Liver (tissue), 3 donors: ENCODE measurements around the gene PLP1.

Experiments used
- HNF4A ChIP-seq, 2 donors: conservative IDR thresholded peaks; 2 replicates each; pipeline ENCODE4 v1.6.1; 2016; ENCODE audit warnings: antibody characterized with exemption in 2 of 2, mild to moderate bottlenecking in 2 of 2
- RAD21 ChIP-seq, 2 donors: IDR thresholded peaks; 2 replicates each; pipeline ENCODE4 v1.6.1; 2016; ENCODE audit warnings: antibody characterized with exemption in 2 of 2, mild to moderate bottlenecking in 2 of 2
- RXRA ChIP-seq, 2 donors: IDR thresholded peaks; 2 replicates each; pipeline ENCODE4 v1.6.1; 2017 to 2018; ENCODE audit warnings: antibody characterized with exemption in 2 of 2, mild to moderate bottlenecking in 1 of 2
- SP1 ChIP-seq: IDR thresholded peaks from 2 replicates; pipeline ENCODE4 v1.6.1; 2018; ENCODE audit warnings: antibody characterized with exemption, mild to moderate bottlenecking
- TAF1 ChIP-seq: conservative IDR thresholded peaks from 2 replicates; pipeline ENCODE4 v1.6.1; 2016; ENCODE audit warnings: antibody characterized with exemption, mild to moderate bottlenecking
- YY1 ChIP-seq: IDR thresholded peaks from 2 replicates; pipeline ENCODE4 v1.6.1; 2016; ENCODE audit warnings: antibody characterized with exemption, mild to moderate bottlenecking
- TF ChIP-seq, protein P1 (sequence below): fragments of 150-350 bp; IDR thresholded peaks from 2 replicates; pipeline ENCODE4 v1.5.1; 2017; ENCODE audit warnings: improper control_type of control experiment, low read depth, low read length; ENCODE audit not compliant: missing input control
- TF ChIP-seq, protein P2 (sequence below): IDR thresholded peaks from 2 replicates; pipeline ENCODE4 v1.6.1; 2016; ENCODE audit warnings: antibody characterized with exemption
- TF ChIP-seq, protein P3 (sequence below): IDR thresholded peaks from 2 replicates; pipeline ENCODE4 v1.6.1; 2016; ENCODE audit warnings: antibody characterized with exemption
- TF ChIP-seq, protein P4 (sequence below): IDR thresholded peaks from 2 replicates; pipeline ENCODE4 v1.6.1; 2016; ENCODE audit warnings: antibody characterized with exemption, mild to moderate bottlenecking
- donor health status: healthy.
- donor health status: healthy.

DNA sequence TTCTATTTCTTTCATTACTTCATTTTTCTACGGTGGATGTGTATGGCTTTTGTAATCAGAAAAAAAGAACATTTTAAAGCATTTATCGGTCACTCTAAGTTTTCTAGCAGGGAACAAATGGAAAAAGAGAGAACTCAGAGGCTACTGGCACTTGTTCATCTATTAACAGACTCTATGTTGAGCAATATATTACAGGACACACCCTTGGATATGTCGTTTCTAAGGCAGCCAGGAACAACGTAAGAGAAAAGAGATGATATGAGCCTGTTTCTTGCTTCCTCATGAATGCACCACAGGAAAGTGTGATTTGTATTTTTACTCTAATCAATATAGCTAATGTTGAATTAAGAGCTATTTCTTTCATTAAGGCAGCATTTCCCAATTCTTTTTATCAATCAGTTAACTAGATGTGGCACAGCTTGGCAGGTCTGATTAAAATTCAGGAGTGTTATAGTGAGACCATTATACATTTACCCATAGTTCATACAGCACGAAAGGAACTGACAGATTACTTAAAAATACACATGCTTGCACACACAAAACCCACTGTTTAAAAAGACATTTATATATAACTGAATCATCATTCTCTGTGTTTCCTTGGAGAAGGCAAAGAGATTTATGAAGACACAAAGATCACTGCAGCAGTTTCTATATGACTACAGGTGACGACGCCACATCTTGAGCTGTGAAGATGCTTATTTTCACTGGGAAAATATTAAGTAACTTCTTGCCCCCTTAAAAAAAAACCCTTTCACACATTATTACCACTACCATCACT lies 42.4 kb downstream of the PLP1 start:
- TF ChIP-seq, protein P1, sequence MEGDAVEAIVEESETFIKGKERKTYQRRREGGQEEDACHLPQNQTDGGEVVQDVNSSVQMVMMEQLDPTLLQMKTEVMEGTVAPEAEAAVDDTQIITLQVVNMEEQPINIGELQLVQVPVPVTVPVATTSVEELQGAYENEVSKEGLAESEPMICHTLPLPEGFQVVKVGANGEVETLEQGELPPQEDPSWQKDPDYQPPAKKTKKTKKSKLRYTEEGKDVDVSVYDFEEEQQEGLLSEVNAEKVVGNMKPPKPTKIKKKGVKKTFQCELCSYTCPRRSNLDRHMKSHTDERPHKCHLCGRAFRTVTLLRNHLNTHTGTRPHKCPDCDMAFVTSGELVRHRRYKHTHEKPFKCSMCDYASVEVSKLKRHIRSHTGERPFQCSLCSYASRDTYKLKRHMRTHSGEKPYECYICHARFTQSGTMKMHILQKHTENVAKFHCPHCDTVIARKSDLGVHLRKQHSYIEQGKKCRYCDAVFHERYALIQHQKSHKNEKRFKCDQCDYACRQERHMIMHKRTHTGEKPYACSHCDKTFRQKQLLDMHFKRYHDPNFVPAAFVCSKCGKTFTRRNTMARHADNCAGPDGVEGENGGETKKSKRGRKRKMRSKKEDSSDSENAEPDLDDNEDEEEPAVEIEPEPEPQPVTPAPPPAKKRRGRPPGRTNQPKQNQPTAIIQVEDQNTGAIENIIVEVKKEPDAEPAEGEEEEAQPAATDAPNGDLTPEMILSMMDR, result no peak
- no peak for TF ChIP-seq TAF1
- TF ChIP-seq, protein P2, sequence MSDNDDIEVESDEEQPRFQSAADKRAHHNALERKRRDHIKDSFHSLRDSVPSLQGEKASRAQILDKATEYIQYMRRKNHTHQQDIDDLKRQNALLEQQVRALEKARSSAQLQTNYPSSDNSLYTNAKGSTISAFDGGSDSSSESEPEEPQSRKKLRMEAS, result no peak
- TF ChIP-seq YY1, result no peak
- TF ChIP-seq HNF4A (conservative IDR thresholded peaks at IDR 0.05), result no peak
- TF ChIP-seq RXRA (IDR thresholded peaks at IDR 0.05), result no peak
- no peak for TF ChIP-seq SP1
- TF ChIP-seq, protein P3, sequence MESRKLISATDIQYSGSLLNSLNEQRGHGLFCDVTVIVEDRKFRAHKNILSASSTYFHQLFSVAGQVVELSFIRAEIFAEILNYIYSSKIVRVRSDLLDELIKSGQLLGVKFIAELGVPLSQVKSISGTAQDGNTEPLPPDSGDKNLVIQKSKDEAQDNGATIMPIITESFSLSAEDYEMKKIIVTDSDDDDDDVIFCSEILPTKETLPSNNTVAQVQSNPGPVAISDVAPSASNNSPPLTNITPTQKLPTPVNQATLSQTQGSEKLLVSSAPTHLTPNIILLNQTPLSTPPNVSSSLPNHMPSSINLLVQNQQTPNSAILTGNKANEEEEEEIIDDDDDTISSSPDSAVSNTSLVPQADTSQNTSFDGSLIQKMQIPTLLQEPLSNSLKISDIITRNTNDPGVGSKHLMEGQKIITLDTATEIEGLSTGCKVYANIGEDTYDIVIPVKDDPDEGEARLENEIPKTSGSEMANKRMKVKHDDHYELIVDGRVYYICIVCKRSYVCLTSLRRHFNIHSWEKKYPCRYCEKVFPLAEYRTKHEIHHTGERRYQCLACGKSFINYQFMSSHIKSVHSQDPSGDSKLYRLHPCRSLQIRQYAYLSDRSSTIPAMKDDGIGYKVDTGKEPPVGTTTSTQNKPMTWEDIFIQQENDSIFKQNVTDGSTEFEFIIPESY, result no peak
- no peak for TF ChIP-seq RAD21 (IDR thresholded peaks at IDR 0.05)
- TF ChIP-seq, protein P4, sequence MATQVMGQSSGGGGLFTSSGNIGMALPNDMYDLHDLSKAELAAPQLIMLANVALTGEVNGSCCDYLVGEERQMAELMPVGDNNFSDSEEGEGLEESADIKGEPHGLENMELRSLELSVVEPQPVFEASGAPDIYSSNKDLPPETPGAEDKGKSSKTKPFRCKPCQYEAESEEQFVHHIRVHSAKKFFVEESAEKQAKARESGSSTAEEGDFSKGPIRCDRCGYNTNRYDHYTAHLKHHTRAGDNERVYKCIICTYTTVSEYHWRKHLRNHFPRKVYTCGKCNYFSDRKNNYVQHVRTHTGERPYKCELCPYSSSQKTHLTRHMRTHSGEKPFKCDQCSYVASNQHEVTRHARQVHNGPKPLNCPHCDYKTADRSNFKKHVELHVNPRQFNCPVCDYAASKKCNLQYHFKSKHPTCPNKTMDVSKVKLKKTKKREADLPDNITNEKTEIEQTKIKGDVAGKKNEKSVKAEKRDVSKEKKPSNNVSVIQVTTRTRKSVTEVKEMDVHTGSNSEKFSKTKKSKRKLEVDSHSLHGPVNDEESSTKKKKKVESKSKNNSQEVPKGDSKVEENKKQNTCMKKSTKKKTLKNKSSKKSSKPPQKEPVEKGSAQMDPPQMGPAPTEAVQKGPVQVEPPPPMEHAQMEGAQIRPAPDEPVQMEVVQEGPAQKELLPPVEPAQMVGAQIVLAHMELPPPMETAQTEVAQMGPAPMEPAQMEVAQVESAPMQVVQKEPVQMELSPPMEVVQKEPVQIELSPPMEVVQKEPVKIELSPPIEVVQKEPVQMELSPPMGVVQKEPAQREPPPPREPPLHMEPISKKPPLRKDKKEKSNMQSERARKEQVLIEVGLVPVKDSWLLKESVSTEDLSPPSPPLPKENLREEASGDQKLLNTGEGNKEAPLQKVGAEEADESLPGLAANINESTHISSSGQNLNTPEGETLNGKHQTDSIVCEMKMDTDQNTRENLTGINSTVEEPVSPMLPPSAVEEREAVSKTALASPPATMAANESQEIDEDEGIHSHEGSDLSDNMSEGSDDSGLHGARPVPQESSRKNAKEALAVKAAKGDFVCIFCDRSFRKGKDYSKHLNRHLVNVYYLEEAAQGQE, result no peak
